A549 (cell line): ENCODE measurements around the gene NRXN3. TPM values are rescaled to one million over a fixed set of nuclear protein-coding genes. Genes with fewer than 3 reads are reported as not detected.
A peak's percentile ranks its signal among the peaks of the same experiment; 100 is the strongest.

Source experiments
- ATAC-seq, 2 experiments: fragments of 200-7000 bp in 1 of 2; fragments of >200 bp in 1 of 2; cut with Nextera tagmentation in 1 of 2; cut with Tn5 transposase in 1 of 2; 3 replicates each; pipeline versions ENCODE4 v1.8.0 to v1.9.1; 2018 to 2020; ENCODE audit warnings: mild to moderate bottlenecking in 1 of 2, moderate library complexity in 1 of 2
- CTCF ChIA-PET: fragments of 300-600 bp; sonication (Branson Sonifier 250); formaldehyde crosslinking; extraction: SDS; loops from one replicate; lab custom pipeline; 2021; ENCODE audit warnings: antibody characterized with exemption, inconsistent platforms; lab: Yijun Ruan, JAX
- POLR2A ChIA-PET: fragments of 350-600 bp; formaldehyde crosslinking; extraction: SDS; loops from one replicate; lab custom pipeline; 2021; ENCODE audit warnings: antibody characterized with exemption, inconsistent platforms; lab: Yijun Ruan, JAX
- DNase-seq, 2 experiments: peaks; one replicate each; pipeline versions ENCODE4 v3.0.0 to v3.0.0-alpha.2; 2011 to 2016; ENCODE audit warnings: low read depth in 1 of 2, low spot score in 1 of 2
- FAIRE-seq: peaks from 2 replicates; lab custom pipeline; 2011; peaks lifted over from hg19 to GRCh38; lab: Jason Lieb, UNC
- H3K27ac ChIP-seq, 2 experiments: fragments of >200 bp; sonication (Bioruptor Twin); formaldehyde crosslinking; 3 replicates each; pipeline ENCODE4 v1.5.1; 2016 to 2017
- H3K4me1 ChIP-seq: fragments of >200 bp; sonication (Bioruptor Twin); formaldehyde crosslinking; 3 replicates; pipeline ENCODE4 v1.6.1; 2016
- H3K4me2 ChIP-seq: fragments of >200 bp; sonication (Bioruptor Twin); formaldehyde crosslinking; 3 replicates; pipeline ENCODE4 v1.6.1; 2016
- H3K4me3 ChIP-seq: fragments of >200 bp; sonication (Bioruptor Twin); formaldehyde crosslinking; 3 replicates; pipeline ENCODE4 v1.5.1; 2016
- H3K9me3 ChIP-seq: fragments of >200 bp; sonication (Bioruptor Twin); formaldehyde crosslinking; 3 replicates; pipeline ENCODE4 v1.6.1; 2016
- BHLHE40 ChIP-seq: IDR thresholded peaks from 2 replicates; pipeline ENCODE4 v1.6.1; 2012; ENCODE audit warnings: low read depth, low read length, inconsistent platforms
- CBX2 ChIP-seq: fragments of 200-600 bp; sonication (generic); IDR thresholded peaks from 2 replicates; pipeline ENCODE4 v1.6.1; 2016; ENCODE audit warnings: low read depth, mild to moderate bottlenecking, borderline replicate concordance
- CHD2 ChIP-seq: fragments of 150-350 bp; IDR thresholded peaks from 2 replicates; pipeline ENCODE4 v1.6.1; 2014; ENCODE audit warnings: low read length; ENCODE audit not compliant: partially characterized antibody
- CHD4 ChIP-seq: fragments of 200-600 bp; sonication (generic); IDR thresholded peaks from 2 replicates; pipeline ENCODE4 v1.6.1; 2016; ENCODE audit warnings: antibody characterized with exemption, mild to moderate bottlenecking, borderline replicate concordance
- CTCF ChIP-seq: fragments of >200 bp; sonication (Bioruptor Twin); formaldehyde crosslinking; IDR thresholded peaks from 3 replicates; pipeline ENCODE4 v1.5.1; 2016
- E2F6 ChIP-seq: IDR thresholded peaks from 2 replicates; pipeline ENCODE4 v1.6.1; 2012; ENCODE audit warnings: low read depth, borderline replicate concordance
- ELK1 ChIP-seq: fragments of 150-350 bp; IDR thresholded peaks from 2 replicates; pipeline ENCODE4 v1.6.1; 2014; ENCODE audit warnings: low read depth, mild to moderate bottlenecking, low read length
- FOSL2 ChIP-seq, 2 experiments: fragments of 450-650 bp in 1 of 2; fragments of >200 bp in 1 of 2; sonication (Bioruptor Twin) in 1 of 2; formaldehyde crosslinking; IDR thresholded peaks; 2 replicates each; pipeline versions ENCODE4 v1.5.0 to v1.6.1; 2016 to 2020; ENCODE audit warnings: mild to moderate bottlenecking in 1 of 2, moderate library complexity in 1 of 2
- HMGXB4 ChIP-seq: fragments of 250-450 bp; sonication (Bioruptor Pico); IDR thresholded peaks from 2 replicates; pipeline ENCODE4 v1.5.0; 2021; ENCODE audit warnings: mild to moderate bottlenecking, moderate library complexity, borderline replicate concordance
- HOXA7 ChIP-seq: fragments of 250-450 bp; sonication (Bioruptor Pico); IDR thresholded peaks from 2 replicates; pipeline ENCODE4 v1.5.0; 2020; ENCODE audit warnings: mild to moderate bottlenecking, moderate library complexity
- HOXB13 ChIP-seq: fragments of 250-450 bp; sonication (Bioruptor Pico); IDR thresholded peaks from 2 replicates; pipeline ENCODE4 v1.5.0; 2020; ENCODE audit warnings: low read depth, mild to moderate bottlenecking, moderate library complexity
- MAX ChIP-seq: IDR thresholded peaks from 2 replicates; pipeline ENCODE4 v1.6.1; 2012
- MAZ ChIP-seq: fragments of 150-350 bp; IDR thresholded peaks from 2 replicates; pipeline ENCODE4 v1.6.1; 2014; ENCODE audit warnings: antibody characterized with exemption, low read depth, low read length, borderline replicate concordance
- NR3C1 ChIP-seq: fragments of >200 bp; sonication (Bioruptor Twin); formaldehyde crosslinking; IDR thresholded peaks from 3 replicates; pipeline ENCODE4 v1.6.1; 2017
- REST ChIP-seq: fragments of 200-600 bp; sonication (generic); IDR thresholded peaks from 2 replicates; pipeline ENCODE4 v1.6.1; 2016; ENCODE audit warnings: antibody characterized with exemption, mild to moderate bottlenecking, moderate library complexity
- TFCP2L1 ChIP-seq: fragments of 250-450 bp; sonication (Bioruptor Pico); IDR thresholded peaks from 2 replicates; pipeline ENCODE4 v1.5.0; 2021; ENCODE audit warnings: mild to moderate bottlenecking
- ZFP36 ChIP-seq: fragments of 450-650 bp; IDR thresholded peaks from 2 replicates; pipeline ENCODE4 v1.6.1; 2014; ENCODE audit warnings: borderline replicate concordance; ENCODE audit not compliant: partially characterized antibody
- ZNF302 ChIP-seq: fragments of 250-450 bp; sonication (Bioruptor Pico); IDR thresholded peaks from 2 replicates; pipeline ENCODE4 v1.9.0; 2021; ENCODE audit warnings: inconsistent platforms, mild to moderate bottlenecking, moderate library complexity
- WGBS: methylation state at CpG from one replicate; pipeline ENCODE4 v1.1.6; 2017; ENCODE audit errors: missing lambda C conversion rate; 5-methylcytosine and 5-hydroxymethylcytosine counted together
- polyA plus RNA-seq, 4 experiments: library from polyadenylated mRNA; depleted of rRNA in 3 of 4; stranded (reverse); fragments of >200 nt; fragmentation: RNase III in 1 of 4; extraction: RNeasy Plus Mini Kit Qiagen cat#74134 plus additional on column Dnase treatment in 1 of 4; gene quantifications; 2 replicates in 3 of 4; 3 replicates in 1 of 4; pipeline ENCODE4 v1.2.3, GENCODE V29; 2011 to 2017

Gene NRXN3
- polyA plus RNA-seq, 2 of the 4 experiments (the other 2 are of a cell fraction) = 0.62 to 2.3 TPM

- TF ChIP-seq E2F6 = no peak
- no peak for TF ChIP-seq ZFP36
Measured at GRCh38 chr14:79482825-79483224, 1312.7 kb downstream of the NRXN3 start (continued).

GRCh38 chr14:79483477-79484388 lies 1313.6 kb downstream of the NRXN3 start:
- CTCF ChIA-PET = no interaction called here
- 30% methylated on average over 7 of the region's 7 CpGs for WGBS
- no peak for FAIRE-seq

GRCh38 chr14:79487632-79488031 lies 1317.5 kb downstream of the NRXN3 start:
- Histone ChIP-seq H3K4me2 (no peak overlapping the region), H3K27ac (no peak overlapping the region), H3K9me3 (no peaks in the 10 kb centered on the region), H3K4me3 (no peak overlapping the region), H3K4me1 (peaks cover 11% of the 10 kb centered on the region)
- ChIA-PET CTCF (interaction anchor here (1.0 kb wide), 1 partner anchor 553 kb away, joined by 3 read pairs; no protein-coding TSS in a partner anchor), POLR2A (no interaction called here)
- no peak for ATAC-seq
- FAIRE-seq = no peak
- no peak for TF ChIP-seq NR3C1
- TF ChIP-seq, all 56 proteins: peak for 0
- DNase-seq = no peak
- WGBS = 0% methylated on average over 1 of the region's 1 CpG

More at GRCh38 chr14:79483477-79484388, 1313.6 kb downstream of the NRXN3 start:
- Histone ChIP-seq H3K9me3 (no peaks in the 10 kb centered on the region), H3K4me1 (peaks cover 11% of the 10 kb centered on the region), H3K4me2 (peak overlapping the region; percentile 41; the same call in 2 of the 3 replicates), H3K4me3 (no peak overlapping the region), H3K27ac (0 out of 6 replicates have a peak overlapping the region, but pooled peaks of 1 of the 2 experiments have one; percentile 13)
- peak in 1 of 2 experiments; percentile 11 for DNase-seq
- peak; percentile 62 to 73 for ATAC-seq
- TF ChIP-seq REST (no peak), FOSL2 (IDR thresholded peaks at IDR 0.05) (no peak), FOSL2 (CRISPR knock-in tag; IDR thresholded peaks at IDR 0.05) (peak; percentile 17; the same call in 1 of the 2 replicates)
- POLR2A ChIA-PET = no interaction called here

GRCh38 chr14:79491161-79491560 lies 1321.0 kb downstream of the NRXN3 start:
- no peak for ATAC-seq
- TF ChIP-seq ELK1 (no peak), CHD4 (no peak), HOXB13 (CRISPR knock-in tag) (no peak), CBX2 (no peak), MAZ (no peak), HMGXB4 (no peak), BHLHE40 (no peak), CHD2 (no peak), TFCP2L1 (no peak), CTCF (no peak), ZNF302 (CRISPR knock-in tag) (no peak), HOXA7 (CRISPR knock-in tag) (no peak), MAX (no peak)

More at GRCh38 chr14:79491161-79491560, 1321.0 kb downstream of the NRXN3 start:
- Histone ChIP-seq H3K9me3 (no peaks in the 10 kb centered on the region), H3K4me2 (no peak overlapping the region), H3K27ac (no peak overlapping the region), H3K4me1 (no peaks in the 10 kb centered on the region), H3K4me3 (no peak overlapping the region)
- 21% methylated on average over 1 of the region's 1 CpG for WGBS
- POLR2A ChIA-PET = no interaction called here
- no peak for FAIRE-seq
- DNase-seq = no peak
- CTCF ChIA-PET = no interaction called here
